ENCODE results near the gene SUN2.
A peak's percentile ranks its signal among the peaks of the same experiment; 100 is the strongest.
"Not testable (repeated sequence)": the region's sequence is repeated elsewhere in the genome, so short reads cannot be mapped to it uniquely, and the experiment has no call there.

The SUN2 gene

GRCh38 chr22:38755911-38756532 lies at the start of gene SUN2:
SUN2 (minus strand) TSS chr22:38755998; CDS start chr22:38752628, 3,370 bp downstream.
- peak; percentile 82 to 94 (median 90) for DNase-seq

- DNase-seq = not testable (repeated sequence)
Observed at GRCh38 chr22:38805041-38805593, 49.3 kb upstream of the SUN2 start.

GRCh38 chr22:38802671-38803121 lies 46.9 kb upstream of the SUN2 start:
- no peak for DNase-seq

GRCh38 chr22:38799265-38800002 lies 43.6 kb upstream of the SUN2 start:
- DNase-seq = no peak

- peak in 2 of 6 experiments; percentile 45 for DNase-seq
Observed at GRCh38 chr22:38798496-38798895, 42.7 kb upstream of the SUN2 start.

DNA sequence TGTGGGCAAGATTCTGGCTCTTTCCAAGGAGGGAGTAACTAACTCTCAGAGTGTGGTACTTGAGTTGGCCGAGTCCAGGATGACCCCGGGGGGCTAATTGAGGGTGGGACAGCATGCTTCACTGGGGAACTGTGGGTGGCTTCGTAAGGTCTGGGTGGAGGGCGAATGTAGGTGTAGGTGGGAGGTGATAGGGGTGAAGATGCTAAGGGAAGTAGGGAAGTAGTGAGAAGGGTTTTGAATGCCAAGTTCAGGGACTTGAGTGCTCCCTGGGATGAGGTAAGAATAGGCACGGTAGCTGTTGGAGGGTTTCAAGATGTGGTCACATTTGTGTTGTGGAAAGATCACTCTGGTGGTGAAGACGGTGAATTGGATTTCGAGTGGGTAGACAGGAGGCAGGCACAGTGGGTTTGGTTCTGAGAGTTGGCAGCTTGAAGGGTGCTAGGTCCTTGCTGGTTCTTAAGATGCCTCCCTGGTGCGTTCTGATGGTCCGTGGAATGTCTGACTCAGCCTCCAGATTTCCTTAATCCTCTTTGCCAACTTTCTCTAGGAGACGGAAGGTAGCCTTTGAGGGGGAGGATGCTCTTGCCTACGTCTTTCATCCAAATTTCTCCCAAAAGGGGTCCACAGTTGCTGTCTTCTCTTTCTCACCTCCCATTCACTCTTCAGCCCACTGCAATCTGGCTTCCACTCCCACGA lies 40.6 kb upstream of the SUN2 start:
- no peak for DNase-seq

DNA sequence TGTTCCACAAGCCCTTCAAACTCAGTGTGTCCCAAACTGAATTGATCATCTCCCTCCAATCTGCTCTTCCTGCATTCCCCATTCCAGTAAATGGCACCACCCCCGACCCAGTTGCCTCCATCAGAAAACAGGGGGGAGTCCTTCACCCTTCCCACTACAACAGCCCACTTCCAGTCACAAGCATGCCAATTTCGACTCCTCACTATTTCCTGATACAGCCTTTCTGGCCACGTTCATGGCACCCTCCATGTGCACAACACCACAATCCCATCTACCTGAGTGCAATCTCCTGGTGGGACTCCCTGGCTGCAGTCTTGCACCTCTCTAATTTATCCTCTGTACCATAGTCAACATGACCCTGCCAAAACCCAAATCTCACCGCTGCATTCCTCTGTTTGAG lies 39.8 kb upstream of the SUN2 start:
- DNase-seq = no peak

DNA sequence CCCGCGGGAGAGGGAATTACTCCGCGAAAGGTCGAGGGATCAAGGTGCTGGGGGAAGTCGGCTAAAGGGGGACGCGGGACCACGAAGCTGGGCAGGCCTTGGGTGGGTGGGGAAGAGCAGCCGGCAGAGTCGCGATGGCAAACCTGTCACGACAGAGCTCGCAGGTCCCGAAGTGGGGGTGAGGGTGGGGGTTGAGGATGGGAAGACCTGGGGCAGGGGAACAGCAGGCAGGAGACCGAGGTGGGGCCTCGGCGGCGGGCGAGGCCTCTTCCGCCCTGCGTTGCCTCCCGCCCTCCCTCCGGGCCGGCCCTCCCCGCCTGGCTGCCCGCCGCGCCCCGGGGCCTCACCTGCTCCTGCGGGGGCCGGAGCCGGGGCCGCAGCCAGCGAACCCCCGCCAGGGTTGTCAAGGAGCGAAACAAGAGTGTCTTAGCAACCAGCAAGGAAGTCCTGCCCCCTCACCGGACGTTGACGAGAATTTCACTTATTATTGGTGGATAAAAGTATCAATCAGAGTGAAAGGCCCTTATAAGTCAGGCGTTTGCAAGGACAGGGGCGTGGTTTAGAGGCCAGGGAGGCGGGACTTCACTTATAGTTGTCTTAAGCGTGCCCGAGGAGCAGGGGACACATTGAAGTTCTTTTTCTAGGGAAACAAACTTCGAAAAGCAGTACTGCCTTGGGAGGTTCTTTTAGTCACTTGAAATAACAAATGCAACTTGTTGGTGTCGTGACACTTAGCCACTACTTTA lies 38.1 kb upstream of the SUN2 start, which contains the start of gene DNAL4:
Gene DNAL4 (minus strand): TSS at position 423 of the 746 bp plus-strand sequence. CDS start 11,412 bp downstream, outside the sequence.
- peak; percentile 78 to 94 (median 92) for DNase-seq

DNA sequence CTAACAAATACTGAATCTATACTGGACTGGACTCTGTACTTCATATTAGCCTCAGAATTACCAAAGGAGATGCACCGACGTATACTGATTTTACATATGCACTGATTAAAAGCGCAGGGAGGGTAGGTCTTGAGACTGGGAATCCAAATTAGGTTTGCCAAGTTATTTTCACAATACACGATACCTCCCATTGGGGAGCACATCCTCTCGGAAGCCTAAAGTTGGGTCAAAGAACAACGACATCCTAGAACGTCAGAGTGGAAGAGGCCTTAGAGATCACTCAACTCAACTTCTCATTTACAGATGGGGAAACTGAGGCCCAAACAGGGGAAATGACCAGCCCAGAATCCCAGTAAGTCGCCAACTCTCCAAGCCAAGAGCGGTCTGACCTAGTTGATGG lies 37.5 kb upstream of the SUN2 start:
- DNase-seq = no peak

GRCh38 chr22:38792833-38793232 lies 37.0 kb upstream of the SUN2 start:
- DNase-seq = no peak

DNA sequence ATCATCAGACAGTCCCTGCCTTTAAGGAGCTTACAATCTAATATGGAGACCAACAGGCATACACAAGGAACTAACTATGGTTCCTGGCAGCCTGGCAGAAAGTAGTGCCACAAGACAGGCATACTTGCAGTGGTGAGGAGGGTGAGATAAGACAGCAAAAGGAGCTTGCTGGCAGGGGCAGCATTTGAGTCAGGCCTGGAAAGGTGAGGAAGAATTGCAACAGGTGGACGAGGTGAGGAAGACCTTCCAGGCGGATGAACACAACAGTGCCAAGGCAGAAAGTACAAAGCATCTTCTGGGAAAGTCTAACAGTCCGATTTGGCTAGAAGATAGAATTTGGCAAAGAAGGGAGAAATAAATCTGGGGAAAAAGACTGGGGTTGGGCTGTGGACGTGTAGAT lies 33.8 kb upstream of the SUN2 start:
- DNase-seq = no peak

DNA sequence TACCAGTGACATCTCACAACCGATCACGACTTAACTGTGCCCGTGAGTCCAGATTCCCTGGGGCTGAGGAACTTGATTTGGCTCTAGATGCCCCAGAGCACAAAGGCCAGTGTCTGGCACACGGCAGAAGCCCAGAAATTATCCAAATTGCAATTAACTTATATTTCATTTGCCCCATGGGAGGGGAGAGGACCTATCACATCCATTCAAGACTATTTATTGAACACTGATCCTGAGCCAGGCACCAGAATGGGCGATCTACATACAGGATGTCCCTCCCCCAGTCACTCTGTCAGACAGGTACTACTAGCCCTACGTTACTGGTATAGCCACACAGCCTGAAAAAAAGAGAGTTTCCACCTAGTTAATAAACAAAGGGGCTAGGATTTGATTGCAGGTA lies 33.0 kb upstream of the SUN2 start:
- no peak for DNase-seq

DNA sequence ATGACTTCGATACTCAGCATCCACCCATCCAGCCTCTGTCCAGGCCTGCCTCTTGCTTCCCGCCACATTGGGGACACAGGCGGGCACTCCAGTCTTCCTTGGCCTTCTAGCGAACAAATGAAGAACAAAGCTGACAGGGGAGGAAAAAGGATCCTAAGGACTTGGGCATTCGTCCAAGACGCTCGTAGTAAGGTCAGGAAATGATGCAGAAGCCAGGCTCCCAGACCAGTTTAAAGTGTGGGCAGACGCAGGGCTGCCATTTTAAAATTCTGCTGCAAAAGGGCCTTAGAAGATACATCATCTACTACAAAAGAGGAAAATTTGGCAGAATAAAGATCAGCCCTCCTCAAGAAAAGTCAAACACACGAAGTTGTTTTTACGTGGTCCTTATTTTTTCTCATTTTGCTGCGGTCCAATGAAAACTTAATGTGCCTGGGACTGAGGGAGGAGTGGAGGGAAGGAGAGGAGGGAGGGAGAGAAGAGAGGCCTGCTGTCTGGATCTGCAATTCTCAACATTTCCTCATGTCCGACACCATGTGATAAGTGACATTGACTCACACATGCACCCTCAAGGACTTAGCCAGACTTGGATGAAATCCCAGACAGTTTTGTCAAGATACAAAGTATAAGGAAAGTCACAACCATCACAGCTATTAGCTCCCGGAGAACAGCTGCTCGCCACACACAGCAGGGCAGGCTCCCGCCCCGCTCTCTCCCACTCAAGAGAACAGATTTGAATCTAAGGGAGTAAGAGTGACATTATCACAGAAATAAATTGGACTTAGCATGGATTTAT lies 32.4 kb upstream of the SUN2 start:
- DNase-seq = no peak

GRCh38 chr22:38786631-38787030 lies 30.8 kb upstream of the SUN2 start:
- DNase-seq = no peak

DNA sequence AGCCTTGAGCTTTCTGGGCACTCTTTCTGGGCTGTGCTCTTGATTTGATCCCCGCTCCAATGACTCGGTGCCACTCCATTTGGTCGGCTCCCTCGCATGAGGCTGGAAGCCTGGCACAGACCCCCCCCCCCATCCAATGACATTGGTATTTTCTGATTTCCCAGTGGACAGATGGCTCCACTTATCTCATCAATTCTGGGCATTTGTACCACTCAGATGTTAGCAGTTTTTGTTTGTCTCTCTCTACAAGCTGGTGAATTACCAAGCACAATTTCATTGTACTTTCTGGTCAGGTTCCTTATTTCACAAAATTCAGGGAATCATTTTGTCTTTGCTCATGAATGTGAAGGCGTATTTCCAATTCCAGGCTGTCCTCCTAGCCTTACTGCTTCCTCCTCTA lies 29.1 kb upstream of the SUN2 start:
- DNase-seq = no peak

DNA sequence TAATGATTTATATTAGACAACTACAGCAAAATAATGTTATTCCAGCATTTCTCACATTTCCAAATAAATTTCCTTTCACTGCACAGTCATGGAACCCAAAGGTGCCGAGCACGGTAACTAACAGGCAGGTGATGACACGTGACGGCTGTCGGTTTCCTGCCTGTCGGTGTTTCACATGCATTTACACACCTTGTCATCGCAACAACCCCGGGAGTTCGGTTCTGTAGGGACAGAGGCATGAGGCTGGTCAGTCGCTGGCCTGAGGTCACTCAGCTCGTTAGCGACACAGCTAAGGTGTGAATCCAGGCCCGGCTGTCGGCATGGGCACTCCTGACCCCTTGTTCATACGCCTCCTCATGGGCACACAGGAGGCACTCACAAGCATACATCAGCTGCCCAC lies 28.2 kb upstream of the SUN2 start:
- DNase-seq = no peak

DNA sequence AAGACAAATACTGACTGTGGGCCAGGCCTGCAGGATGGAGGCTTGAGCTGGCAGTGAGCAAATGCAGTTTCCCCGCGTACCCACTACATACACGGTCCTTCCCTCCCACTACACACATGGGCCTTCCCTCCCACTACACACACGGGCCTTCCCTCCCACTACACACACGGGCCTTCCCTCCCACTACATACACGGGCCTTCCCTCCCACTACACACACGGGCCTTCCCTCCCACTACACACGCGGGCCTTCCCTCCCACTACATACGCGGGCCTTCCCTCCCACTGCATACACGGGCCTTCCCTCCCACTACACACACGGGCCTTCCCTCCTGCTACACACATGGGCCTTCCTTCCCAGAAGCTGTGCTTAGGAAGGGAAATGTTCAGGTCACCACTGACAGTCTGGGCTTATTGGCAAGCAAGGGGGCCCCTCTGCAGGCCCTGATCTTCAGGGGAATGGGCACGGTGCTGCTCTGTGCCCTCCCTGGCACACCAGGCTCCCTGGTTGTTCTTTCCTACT lies 27.4 kb upstream of the SUN2 start:
- DNase-seq = no peak

- DNase-seq = no peak
Observed at GRCh38 chr22:38782402-38783094, 26.8 kb upstream of the SUN2 start.

DNA sequence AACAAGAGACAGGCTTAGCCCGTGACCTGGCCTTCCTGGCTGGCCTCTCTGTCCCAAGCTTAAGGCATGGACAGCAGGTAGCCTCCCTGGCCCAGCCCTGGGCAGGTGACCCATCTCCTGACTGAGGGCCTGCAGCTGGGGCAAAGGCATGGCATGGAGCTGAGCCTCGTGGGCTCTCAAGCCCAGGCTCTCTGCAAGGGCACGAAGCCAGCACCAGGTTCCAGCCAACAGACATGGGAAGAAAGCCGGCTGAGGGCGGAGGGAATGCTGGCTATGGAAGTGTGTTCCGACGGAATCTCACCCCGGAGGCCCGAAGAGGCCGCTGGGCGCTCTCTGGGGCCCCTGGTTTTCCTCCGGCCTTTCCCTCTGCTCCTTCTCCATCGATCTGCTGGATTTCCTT lies 25.2 kb upstream of the SUN2 start:
- no peak for DNase-seq

DNA sequence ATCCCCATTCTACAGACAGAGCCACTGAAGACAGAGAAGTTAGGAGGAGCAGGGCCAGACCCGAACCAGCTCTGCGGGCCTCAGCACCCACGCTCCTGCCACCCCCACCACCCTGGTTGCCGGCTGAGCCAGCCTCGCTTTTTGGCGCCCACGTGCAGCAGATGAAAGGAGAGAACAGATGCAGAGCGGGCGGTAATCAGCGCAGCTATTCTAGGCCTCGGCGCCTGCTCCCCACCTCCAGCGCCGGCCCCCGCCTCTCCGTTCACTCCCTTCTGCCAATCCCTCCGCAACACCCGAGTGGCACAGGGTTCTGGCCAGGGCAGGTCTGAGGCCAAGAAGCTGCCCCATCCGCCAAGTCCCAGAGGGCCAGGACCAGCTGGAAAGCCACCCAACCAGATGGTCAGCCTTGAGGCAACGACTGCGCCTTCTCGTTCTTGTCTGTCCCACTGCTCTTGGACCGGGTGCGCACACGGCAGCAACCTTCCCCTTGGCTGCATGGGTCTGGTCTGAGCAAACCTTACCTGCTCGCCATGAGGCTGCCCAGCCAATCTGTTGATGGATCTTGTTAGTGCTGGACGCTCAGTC lies 21.4 kb upstream of the SUN2 start:
- no peak for DNase-seq

GRCh38 chr22:38776086-38776485 lies 20.3 kb upstream of the SUN2 start:
- DNase-seq = no peak

Data from stimulated activated naive CD4-positive, alpha-beta T cell (primary cell).